Dermis microvascular lymphatic vessel endothelial cell (primary cell): Measurements from ENCODE around the gene PATE2. TPM values are rescaled to one million over a fixed set of nuclear protein-coding genes. Genes with fewer than 3 reads are reported as not detected.

Experiments
- total RNA-seq: library from RNA; depleted of rRNA; stranded (reverse); fragments of >200 nt; gene quantifications from 2 replicates; pipeline ENCODE4 v1.2.1, GENCODE V29; 2014

Gene PATE2
- total RNA-seq, 1 donor from 2014 or later, result 0.13 TPM

Other genes with a start within 250 kb of the PATE2 start
- gene EI24, start 209.4 kb downstream of the PATE2 start, total RNA-seq, result 103 and 111 TPM in 2 replicates
- gene STT3A, start 186.0 kb downstream of the PATE2 start, total RNA-seq, result 164 and 210 TPM in 2 replicates
- gene CHEK1, start 153.7 kb downstream of the PATE2 start, total RNA-seq, result 12.6 and 27.0 TPM in 2 replicates
- gene ACRV1, start 98.0 kb downstream of the PATE2 start, total RNA-seq, result 0.13 TPM in 1 of 2 replicates, not detected in the other
- not detected in 2 replicates for gene PATE1, start 32.5 kb downstream of the PATE2 start, total RNA-seq
- gene PATE3, start 9.3 kb upstream of the PATE2 start, total RNA-seq, result not detected in 2 replicates
- not detected in 2 replicates for gene PATE4, start 54.5 kb upstream of the PATE2 start, total RNA-seq
- 5.6 and 5.8 TPM in 2 replicates for gene HYLS1, start 108.8 kb upstream of the PATE2 start, total RNA-seq
- 7.4 and 7.6 TPM in 2 replicates for gene PUS3, start 124.4 kb upstream of the PATE2 start, total RNA-seq
- gene DDX25, start 125.7 kb upstream of the PATE2 start, total RNA-seq, result under 0.01 TPM in 1 of 2 replicates, not detected in the other
- gene VSIG10L2, start 167.2 kb upstream of the PATE2 start, total RNA-seq, result not detected in 2 replicates